SK-N-SH (cell line): ENCODE measurements around the gene WDR91. TPM values are rescaled to one million over a fixed set of nuclear protein-coding genes. Genes with fewer than 3 reads are reported as not detected.

Experiments used
- CTCF ChIA-PET: fragments of 300-600, 350-600 bp; formaldehyde crosslinking; extraction: SDS; loops from one replicate; lab custom pipeline; 2021; lab: Yijun Ruan, JAX
- POLR2A ChIA-PET: fragments of 350-600 bp; sonication (Branson Sonifier 250); formaldehyde crosslinking; extraction: SDS; loops from one replicate; lab custom pipeline; 2020; ENCODE audit warnings: antibody characterized with exemption, inconsistent platforms; lab: Yijun Ruan, JAX
- DNase-seq: peaks from one replicate; pipeline ENCODE4 v3.0.0; 2012
- H2AFZ ChIP-seq: fragments of 200-600 bp; sonication (generic); 2 replicates; pipeline ENCODE4 v1.8.1; 2016; ENCODE audit warnings: antibody characterized with exemption, mild to moderate bottlenecking, low read depth
- H3F3A ChIP-seq: fragments of 200-600 bp; sonication (generic); replicated peaks from 2 replicates; pipeline ENCODE3; 2016; ENCODE audit warnings: antibody characterized with exemption, mild to moderate bottlenecking; ENCODE audit not compliant: insufficient read depth
- H3K27ac ChIP-seq, 2 experiments: fragments of 200-500 bp in 1 of 2; fragments of 200-600 bp in 1 of 2; sonication (Bioruptor generic) in 1 of 2; sonication (generic), shearing (Covaris generic) in 1 of 2; 2 replicates each; pipeline versions ENCODE4 v1.5.1 to v1.6.1; 2014 to 2016; ENCODE audit warnings: low read depth in 2 of 2, inconsistent platforms in 1 of 2, low read length in 1 of 2, mild to moderate bottlenecking in 1 of 2, mixed read lengths in 1 of 2
- H3K27me3 ChIP-seq: fragments of 200-600 bp; sonication (generic), shearing (Covaris generic); 2 replicates; pipeline ENCODE4 v1.6.1; 2016; ENCODE audit warnings: mixed run types; ENCODE audit not compliant: insufficient read depth
- H3K36me3 ChIP-seq, 2 experiments: fragments of 200-500 bp in 1 of 2; fragments of 200-600 bp in 1 of 2; sonication (Bioruptor generic) in 1 of 2; sonication (generic) in 1 of 2; replicated peaks in 1 of 2; 2 replicates each; pipeline versions ENCODE3 to v1.5.1; 2014 to 2016; ENCODE audit warnings: low read length in 1 of 2, mild to moderate bottlenecking in 1 of 2; ENCODE audit not compliant: insufficient read depth in 2 of 2, control insufficient read depth in 1 of 2
- H3K4me1 ChIP-seq, 2 experiments: fragments of 200-500 bp in 1 of 2; fragments of 200-600 bp in 1 of 2; sonication (Bioruptor generic) in 1 of 2; sonication (generic), shearing (Covaris generic) in 1 of 2; 2 replicates each; pipeline versions ENCODE4 v1.5.1 to v1.6.1; 2014 to 2016; ENCODE audit warnings: low read depth in 1 of 2, low read length in 1 of 2, mixed run types in 1 of 2; ENCODE audit not compliant: insufficient read depth in 2 of 2, control insufficient read depth in 1 of 2
- H3K4me2 ChIP-seq: fragments of 200-600 bp; sonication (generic), shearing (Covaris generic); 2 replicates; pipeline ENCODE4 v1.6.1; 2017; ENCODE audit warnings: mixed run types
- H3K4me3 ChIP-seq, 2 experiments: fragments of 200-500 bp in 1 of 2; fragments of 200-600 bp in 1 of 2; sonication (Bioruptor generic) in 1 of 2; sonication (generic), shearing (Covaris generic) in 1 of 2; 2 replicates each; pipeline versions ENCODE4 v1.5.1 to v1.8.1; 2014 to 2016; ENCODE audit warnings: low read depth in 2 of 2, inconsistent platforms in 1 of 2, low read length in 1 of 2, mild to moderate bottlenecking in 1 of 2, mixed read lengths in 1 of 2, moderate library complexity in 1 of 2
- H3K79me2 ChIP-seq: fragments of 200-600 bp; sonication (generic); 2 replicates; pipeline ENCODE4 v1.8.1; 2017; ENCODE audit warnings: mild to moderate bottlenecking; ENCODE audit not compliant: insufficient read depth
- H3K9ac ChIP-seq: fragments of 200-600 bp; sonication (generic); 2 replicates; pipeline ENCODE4 v1.6.1; 2017; ENCODE audit warnings: mixed run types
- H3K9me2 ChIP-seq: fragments of 200-600 bp; sonication (generic); 2 replicates; pipeline ENCODE4 v1.6.1; 2017; ENCODE audit warnings: mixed run types
- H3K9me3 ChIP-seq: fragments of 200-600 bp; sonication (generic); 2 replicates; pipeline ENCODE4 v1.6.1; 2017; ENCODE audit warnings: mixed run types, mild to moderate bottlenecking, moderate library complexity
- H4K20me1 ChIP-seq: fragments of 200-600 bp; sonication (generic); 2 replicates; pipeline ENCODE4 v1.6.1; 2017; ENCODE audit warnings: mild to moderate bottlenecking, mixed run types; ENCODE audit not compliant: insufficient read depth
- CTCF ChIP-seq: fragments of 200-600 bp; sonication (generic); IDR thresholded peaks from 2 replicates; pipeline ENCODE4 v1.6.1; 2017; ENCODE audit warnings: antibody characterized with exemption, mild to moderate bottlenecking, moderate library complexity
- EP300 ChIP-seq, 2 experiments: IDR thresholded peaks; 2 replicates each; pipeline versions ENCODE4 v1.4.0 to v1.6.1; 2012; ENCODE audit warnings: borderline replicate concordance in 1 of 2, low read depth in 1 of 2, low read length in 1 of 2
- EZH2phosphoT487 ChIP-seq: fragments of 200-600 bp; sonication (generic); IDR thresholded peaks from 2 replicates; pipeline ENCODE4 v1.6.1; 2017; ENCODE audit warnings: low read depth, mixed run types, mild to moderate bottlenecking, antibody characterized with exemption, moderate library complexity, borderline replicate concordance
- GABPA ChIP-seq: IDR thresholded peaks from 2 replicates; pipeline ENCODE4 v1.4.0; 2012; ENCODE audit warnings: low read depth, mild to moderate bottlenecking
- IRF3 ChIP-seq: fragments of 150-350 bp; IDR thresholded peaks from 2 replicates; pipeline ENCODE4 v1.6.1; 2016; ENCODE audit warnings: mild to moderate bottlenecking, low read depth, low read length
- MXI1 ChIP-seq: IDR thresholded peaks from 2 replicates; pipeline ENCODE4 v1.6.1; 2012; ENCODE audit warnings: mild to moderate bottlenecking, low read depth, low read length, improper control_type of control experiment
- POLR2AphosphoS5 ChIP-seq: IDR thresholded peaks from 2 replicates; pipeline ENCODE4 v1.6.1; 2012; ENCODE audit warnings: low read depth, low read length
- RCOR1 ChIP-seq: fragments of 150-350 bp; IDR thresholded peaks from 2 replicates; pipeline ENCODE4 v1.6.1; 2017; ENCODE audit warnings: antibody characterized with exemption, low read length
- TCF12 ChIP-seq: IDR thresholded peaks from 2 replicates; pipeline ENCODE4 v1.4.0; 2012
- TEAD4 ChIP-seq: IDR thresholded peaks from 2 replicates; pipeline ENCODE4 v1.4.0; 2012; ENCODE audit warnings: mild to moderate bottlenecking, borderline replicate concordance; ENCODE audit not compliant: insufficient read depth
- USF1 ChIP-seq: IDR thresholded peaks from 2 replicates; pipeline ENCODE4 v1.4.0; 2012; ENCODE audit warnings: low read depth, borderline replicate concordance
- USF2 ChIP-seq: fragments of 150-350 bp; IDR thresholded peaks from 2 replicates; pipeline ENCODE4 v1.6.1; 2017; ENCODE audit warnings: antibody characterized with exemption, low read length, low read depth, borderline replicate concordance
- WGBS: methylation state at CpG from one replicate; pipeline ENCODE4 v1.1.6; 2017; ENCODE audit warnings: low lambda C conversion rate; 5-methylcytosine and 5-hydroxymethylcytosine counted together
- polyA plus RNA-seq, 3 experiments: library from polyadenylated mRNA; depleted of rRNA; stranded (reverse); fragments of >200 nt; gene quantifications; 2 replicates each; pipeline ENCODE4 v1.2.3, GENCODE V29; 2012

WDR91 gene
- polyA plus RNA-seq, 1 of the 3 experiments (the other 2 are of a cell fraction), result 8.4 TPM

GRCh38 chr7:135232720-135233119, 21.4 kb upstream of the WDR91 start:
- H3K4me1 ChIP-seq, result no peaks in the 10 kb centered on the region

GRCh38 chr7:135232087-135232486, 20.8 kb upstream of the WDR91 start:
- Histone ChIP-seq H3K27me3 (no peaks in the 10 kb centered on the region; the same call in 1 of the 2 replicates), H4K20me1 (no peaks in the 10 kb centered on the region), H3K4me2 (no peak overlapping the region), H3K79me2 (no peaks in the 10 kb centered on the region), H3K4me3 (no peak overlapping the region), H3K27ac (no peak overlapping the region), H3K4me1 (no peaks in the 10 kb centered on the region), H3F3A (no peaks in the 10 kb centered on the region), H3K9ac (no peak overlapping the region), H3K9me3 (no peaks in the 10 kb centered on the region), H3K9me2 (no peaks in the 10 kb centered on the region), H3K36me3 (no peaks in the 10 kb centered on the region), H2AFZ (no peak overlapping the region)
- no peak for DNase-seq
- ChIA-PET POLR2A (no interaction called here), CTCF (interaction anchor here (1.0 to 3.2 kb wide), 4 partner anchors 12 to 42 kb away, joined by 3 to 9 read pairs (median 4); no protein-coding TSS in a partner anchor)
- WGBS, result 88% methylated on average over 6 of the region's 6 CpGs
- no peak for TF ChIP-seq EZH2phosphoT487
- TF ChIP-seq MXI1, result no peak
- TF ChIP-seq TCF12, result no peak
- no peak for TF ChIP-seq POLR2AphosphoS5
- TF ChIP-seq IRF3, result no peak
- TF ChIP-seq USF2, result no peak
- no peak for TF ChIP-seq RCOR1
- no peak for TF ChIP-seq GABPA
- no peak for TF ChIP-seq TEAD4

More at GRCh38 chr7:135232720-135233119, 21.4 kb upstream of the WDR91 start:
- Histone ChIP-seq H2AFZ (no peak overlapping the region), H3K4me3 (no peak overlapping the region), H3K36me3 (no peaks in the 10 kb centered on the region), H3K79me2 (no peaks in the 10 kb centered on the region), H3K27ac (no peak overlapping the region), H3K4me2 (no peak overlapping the region), H3K9me3 (no peaks in the 10 kb centered on the region), H4K20me1 (no peaks in the 10 kb centered on the region), H3K9ac (no peak overlapping the region), H3K27me3 (no peaks in the 10 kb centered on the region; the same call in 1 of the 2 replicates), H3K9me2 (no peaks in the 10 kb centered on the region)
- 75% methylated on average over 13 of the region's 13 CpGs for WGBS
- ChIA-PET CTCF (interaction anchor here (0.9 to 1.5 kb wide), 5 partner anchors 10 to 42 kb away, joined by 3 to 4 read pairs (median 3); no protein-coding TSS in a partner anchor), POLR2A (interaction anchor here (0.6 kb wide), 1 partner anchor 675 kb away, joined by 5 read pairs; no protein-coding TSS in a partner anchor)
- peak; percentile 57 for DNase-seq
- TF ChIP-seq EP300 (IDR thresholded peaks at IDR 0.05; ENCODE audit: borderline replicate concordance in 1 of 2, low read depth in 1 of 2, low read length in 1 of 2), result no peak
- TF ChIP-seq USF1, result no peak
- no peak for TF ChIP-seq GABPA
- peak; percentile 40; the same call in 1 of the 2 replicates for TF ChIP-seq CTCF
- no peak for TF ChIP-seq POLR2AphosphoS5
- no peak for TF ChIP-seq USF2
- TF ChIP-seq, all 33 proteins: peak for 1
- H3F3A ChIP-seq, result no peaks in the 10 kb centered on the region
